Stimulated activated CD4-positive, alpha-beta T cell treated with anti-CD3 and anti-CD28 coated beads, Interleukin-12 subunit alpha, Interleukin-12 subunit beta, amount 100 ng/mL, for 24 hours (primary cell): Measurements from ENCODE around the gene LMX1A.

Experiments used
- DNase-seq, 2 experiments: peaks; one replicate each; pipeline ENCODE4 v3.0.0-alpha.2; 2020; ENCODE audit warnings: low read depth in 2 of 2

LMX1A gene

GRCh38 chr1:165367375-165367993, 11.0 kb upstream of the LMX1A start:
- DNase-seq, result peak; percentile 46 to 84

DNA sequence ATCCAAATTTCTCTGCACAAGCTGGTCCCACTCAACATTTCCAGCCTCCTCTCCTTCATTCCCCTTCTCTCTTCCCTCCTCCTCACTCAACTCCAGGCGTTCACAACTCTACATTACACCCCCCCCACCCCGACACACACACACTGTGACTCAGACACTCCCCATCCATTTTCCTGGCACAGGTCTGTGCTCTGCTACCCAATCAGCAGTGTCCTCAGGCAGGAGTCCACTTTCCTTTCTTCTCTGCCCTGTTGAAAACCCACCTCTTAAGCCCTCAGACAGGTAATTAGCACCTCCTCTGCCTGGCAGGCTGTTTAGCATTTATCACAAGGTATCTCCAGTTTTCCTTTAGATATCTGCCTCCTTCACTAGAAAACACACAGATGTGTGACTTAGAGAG, 8.8 kb upstream of the LMX1A start:
- DNase-seq, result no peak

DNA sequence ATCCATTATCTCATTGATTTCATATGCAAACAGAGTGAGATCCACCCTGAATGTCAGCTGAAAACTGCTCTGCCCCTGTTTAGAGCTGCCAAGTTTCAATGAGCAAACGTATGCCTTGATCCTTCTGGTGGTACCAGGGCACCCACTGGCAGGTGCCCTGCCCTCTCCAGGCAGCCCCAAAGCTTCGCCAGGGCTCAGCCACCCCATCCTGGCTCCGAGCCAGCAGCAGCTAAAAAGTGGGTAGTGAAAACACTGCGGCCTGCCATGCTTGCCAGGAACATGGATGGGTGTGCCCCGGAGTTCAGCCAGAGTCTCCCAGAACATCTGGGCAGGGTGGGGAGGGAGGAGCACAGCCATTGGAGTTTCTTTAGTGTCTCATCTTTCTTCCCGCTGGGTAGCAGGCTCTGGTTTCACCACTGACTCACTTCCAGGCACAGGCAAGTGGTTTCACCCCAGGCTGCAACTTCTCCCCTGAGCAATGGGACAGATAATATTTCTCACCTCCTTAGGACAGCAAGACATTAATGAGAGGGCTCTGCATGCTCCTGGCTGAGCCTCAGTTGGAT, 8.1 kb upstream of the LMX1A start:
- DNase-seq, result no peak

DNA sequence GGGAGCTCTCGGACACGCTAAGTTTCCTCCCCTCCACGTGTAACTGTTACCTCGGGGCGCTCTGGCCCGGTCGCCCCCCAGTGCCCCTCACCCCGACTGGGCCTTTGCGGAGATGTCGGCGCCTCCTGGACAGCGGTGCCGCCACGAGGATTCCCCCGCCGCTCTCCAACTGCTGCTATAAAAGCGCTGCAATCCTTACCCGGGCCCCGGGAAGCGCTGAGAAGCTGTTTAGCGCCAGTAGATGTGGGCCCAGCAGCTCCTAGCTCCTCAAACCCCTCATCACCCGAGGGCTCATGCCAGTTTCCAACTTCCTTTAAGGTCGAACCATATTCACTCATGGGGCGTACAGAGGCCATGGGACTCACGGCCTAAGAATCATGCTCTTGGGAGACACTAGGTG, 361 bp upstream of the LMX1A start:
- no peak for DNase-seq

- no peak for DNase-seq
Measured at GRCh38 chr1:165355139-165355976, 1.2 kb downstream of the LMX1A start.

- no peak for DNase-seq
Measured at GRCh38 chr1:165354739-165355138, 1.8 kb downstream of the LMX1A start.

DNA sequence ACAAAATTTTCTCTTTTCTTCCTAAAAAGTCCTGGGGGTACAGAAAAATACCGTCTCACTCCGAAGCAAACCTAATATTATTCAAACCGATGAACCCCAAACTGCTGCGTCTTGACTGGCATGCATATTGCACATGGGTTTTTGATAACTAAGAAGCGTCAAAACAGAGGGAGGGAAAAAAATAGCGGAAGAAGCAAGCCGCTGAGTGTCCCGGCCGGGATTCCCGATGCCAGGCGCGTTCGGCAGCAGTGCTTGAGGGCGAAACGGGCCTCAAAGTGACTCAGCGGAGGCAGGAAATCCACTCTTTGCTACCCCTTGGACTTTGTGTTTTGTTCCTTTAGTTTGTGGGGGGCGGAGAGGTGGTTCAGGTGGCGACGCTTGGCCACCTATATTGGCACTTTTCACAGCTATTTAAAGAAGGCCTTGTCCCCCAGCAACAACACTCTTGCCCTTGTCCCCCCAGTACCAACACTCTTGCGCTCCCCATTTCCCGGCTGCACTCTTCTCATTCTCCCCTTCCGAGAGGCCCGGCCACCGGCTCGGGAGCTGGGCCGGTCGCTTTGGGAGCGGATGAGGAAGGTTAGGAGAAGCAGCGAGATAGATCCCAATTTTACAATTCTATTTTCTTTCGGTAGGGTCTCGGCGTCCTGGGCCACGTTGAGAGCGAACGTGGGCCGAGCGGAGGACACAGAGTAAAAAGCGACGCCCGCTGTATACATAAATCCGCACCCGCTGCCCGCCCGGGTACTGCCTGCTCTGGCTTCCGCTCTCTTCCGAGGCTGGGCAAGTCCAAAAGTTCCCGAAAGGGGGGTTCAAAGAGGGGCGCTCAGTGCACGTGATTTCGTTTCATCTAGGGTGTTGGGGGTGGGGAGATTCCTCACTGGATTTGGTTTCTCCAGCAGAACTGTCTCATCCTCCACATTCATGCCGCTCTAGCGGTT, 2.5 kb downstream of the LMX1A start:
- no peak for DNase-seq

- DNase-seq, result no peak
Measured at GRCh38 chr1:165352442-165353293, 3.8 kb downstream of the LMX1A start.

- no peak for DNase-seq
Measured at GRCh38 chr1:165351863-165352441, 4.6 kb downstream of the LMX1A start.

GRCh38 chr1:165350840-165351239, 5.7 kb downstream of the LMX1A start:
- no peak for DNase-seq

- DNase-seq, result no peak
Measured at GRCh38 chr1:165345502-165345901, 11.0 kb downstream of the LMX1A start.

DNA sequence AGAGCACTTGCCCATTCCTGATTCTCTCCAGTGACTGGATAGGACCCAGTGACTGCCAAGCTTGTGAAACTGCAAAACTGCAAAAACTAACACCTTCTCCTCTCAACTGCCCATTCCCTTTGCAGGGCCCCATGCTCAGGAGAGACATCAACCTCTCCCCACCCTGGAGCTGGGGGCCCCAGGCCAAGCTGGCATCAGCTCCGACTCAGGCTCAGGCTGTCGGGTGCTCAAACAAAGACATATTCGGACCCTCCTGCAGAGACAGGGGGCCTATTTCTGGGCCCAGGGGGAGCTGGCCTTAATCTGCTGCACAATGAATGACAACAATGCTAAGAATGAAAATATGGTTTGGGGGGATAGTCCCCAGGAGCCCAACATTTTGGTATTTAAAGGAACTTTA, 11.8 kb downstream of the LMX1A start:
- no peak for DNase-seq

- DNase-seq, result no peak
Measured at GRCh38 chr1:165344198-165344597, 12.3 kb downstream of the LMX1A start.

DNA sequence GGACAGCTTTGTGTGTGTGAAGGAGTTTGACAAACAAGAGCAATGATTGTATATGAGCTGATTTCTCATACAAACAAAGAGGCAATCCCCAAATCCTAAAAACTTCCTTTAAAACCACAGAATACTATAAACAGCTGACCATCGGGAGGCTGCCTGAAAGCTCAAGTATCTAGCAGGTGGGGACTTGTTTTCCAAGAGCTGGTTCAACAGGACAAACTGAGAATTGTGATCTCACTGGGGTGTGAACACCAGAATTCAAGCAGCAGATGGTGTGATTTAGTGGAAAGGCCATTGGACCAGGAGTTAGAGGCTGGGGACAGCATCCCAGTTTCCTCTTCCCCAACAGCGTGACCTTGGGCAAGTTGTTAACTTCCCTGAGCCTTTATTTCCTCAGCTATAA, 13.9 kb downstream of the LMX1A start:
- DNase-seq, result no peak

DNA sequence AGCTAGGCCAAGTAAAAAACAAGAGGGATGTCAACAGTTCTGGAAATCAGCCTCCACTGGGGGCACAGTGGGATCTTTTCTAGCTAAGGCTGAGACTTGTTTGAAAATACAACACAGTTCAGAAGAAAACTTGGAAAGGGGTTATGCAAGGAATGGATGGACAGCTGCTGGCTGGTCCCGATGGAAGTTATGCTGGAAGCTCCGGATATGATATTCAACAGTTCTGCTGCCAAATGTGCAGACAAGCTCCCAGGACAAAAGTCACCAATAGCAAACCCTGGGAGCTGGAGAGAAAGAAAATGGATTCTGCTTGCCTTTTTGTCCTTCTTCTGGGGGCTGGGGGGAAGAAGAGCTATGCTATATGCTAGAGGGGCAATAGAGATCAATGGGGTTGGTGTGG, 14.3 kb downstream of the LMX1A start:
- DNase-seq, result no peak

DNA sequence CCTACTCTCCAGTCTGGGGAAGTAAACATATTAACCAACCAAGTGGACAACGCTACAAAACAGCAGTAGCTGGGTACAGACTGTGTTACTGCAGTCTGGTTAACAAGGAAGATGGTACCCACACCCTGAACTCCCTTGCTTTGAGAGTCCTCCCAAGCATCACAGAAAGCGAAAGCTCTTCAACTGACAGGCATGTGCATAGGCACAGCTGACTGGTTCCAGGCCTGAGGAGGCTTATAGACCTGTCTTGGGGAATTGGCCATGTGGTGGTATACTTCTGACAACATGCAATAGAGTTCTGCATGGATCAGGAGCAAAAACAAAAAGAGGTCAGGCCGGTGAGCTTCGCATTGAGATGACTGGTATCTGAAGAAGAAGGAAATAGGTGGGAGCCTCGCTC, 17.4 kb downstream of the LMX1A start:
- DNase-seq, result no peak

DNA sequence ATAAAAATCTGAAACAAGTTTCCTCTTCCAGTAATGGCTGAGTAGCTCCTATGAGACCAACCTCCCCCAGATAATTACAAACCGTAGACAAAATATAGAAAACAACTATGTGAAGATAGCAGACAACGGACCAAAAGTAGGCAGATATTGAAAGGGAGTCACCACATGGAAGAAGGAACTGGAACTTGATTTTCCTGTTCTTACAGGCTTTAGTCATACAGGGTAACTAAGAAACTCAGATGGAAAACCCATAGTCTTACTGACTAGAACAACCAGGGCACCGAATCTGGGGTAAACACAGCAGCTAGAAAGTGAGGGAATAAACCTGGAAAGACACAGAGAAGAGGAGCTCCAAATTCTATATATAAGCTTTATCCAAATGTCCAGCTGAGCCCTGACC, 26.0 kb downstream of the LMX1A start:
- no peak for DNase-seq

DNA sequence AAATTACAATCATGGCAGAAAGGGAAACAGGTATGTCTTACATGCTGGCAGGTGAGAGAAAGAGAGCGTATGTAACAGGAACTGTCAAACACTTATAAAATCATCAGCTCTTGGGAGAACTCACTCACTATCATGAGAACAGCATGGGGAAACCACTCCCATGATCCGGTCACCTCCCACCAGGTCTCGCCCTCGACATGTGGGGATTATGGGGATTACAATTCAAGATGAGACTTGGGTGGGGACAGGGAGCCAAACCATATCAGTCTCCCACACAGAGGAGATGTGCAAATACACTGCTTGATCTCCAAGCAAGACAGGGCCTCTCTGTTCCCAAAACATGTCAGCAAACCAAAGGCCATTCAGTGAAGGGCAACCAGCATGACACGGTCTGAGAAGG, 27.4 kb downstream of the LMX1A start:
- DNase-seq, result no peak

- no peak for DNase-seq
Measured at GRCh38 chr1:165328136-165328535, 28.4 kb downstream of the LMX1A start.

GRCh38 chr1:165327538-165327937, 29.0 kb downstream of the LMX1A start:
- no peak for DNase-seq
